Keratinocyte (primary cell): Measurements from ENCODE around the gene HYDIN. TPM values are rescaled to one million over a fixed set of nuclear protein-coding genes. Genes with fewer than 3 reads are reported as not detected.
A peak's percentile ranks its signal among the peaks of the same experiment; 100 is the strongest.

Experiments used
- DNase-seq: peaks from one replicate; pipeline ENCODE4 v3.0.0-alpha.2; 2011; ENCODE audit warnings: low read depth, missing footprints, low spot score
- FAIRE-seq: peaks from 2 replicates; lab custom pipeline; 2011; peaks lifted over from hg19 to GRCh38; lab: Jason Lieb, UNC
- H2AFZ ChIP-seq: 2 replicates; pipeline ENCODE4 v1.6.0; 2012; ENCODE audit warnings: low read length, control low read depth, inconsistent platforms; ENCODE audit not compliant: control insufficient read depth
- H3K27ac ChIP-seq: 2 replicates; pipeline ENCODE4 v1.5.1; 2011; ENCODE audit warnings: low read length; ENCODE audit not compliant: control insufficient read depth, insufficient read depth
- H3K27me3 ChIP-seq: 3 replicates; pipeline ENCODE4 v1.6.0; 2011; ENCODE audit warnings: low read length; ENCODE audit not compliant: control insufficient read depth, insufficient read depth; ENCODE audit errors: extremely low read depth
- H3K36me3 ChIP-seq, 2 experiments: 2 replicates in 1 of 2; 3 replicates in 1 of 2; pipeline ENCODE4 v1.5.1; 2011; ENCODE audit warnings: low read length in 2 of 2, mild to moderate bottlenecking in 1 of 2; ENCODE audit not compliant: control insufficient read depth in 2 of 2, insufficient read depth in 2 of 2; ENCODE audit errors: extremely low read depth in 1 of 2
- H3K4me1 ChIP-seq: 3 replicates; pipeline ENCODE4 v1.5.1; 2011; ENCODE audit warnings: low read length; ENCODE audit not compliant: control insufficient read depth, insufficient read depth; ENCODE audit errors: extremely low read depth
- H3K4me2 ChIP-seq: 3 replicates; pipeline ENCODE4 v1.6.0; 2011; ENCODE audit warnings: low read depth, low read length; ENCODE audit not compliant: control insufficient read depth, insufficient read depth; ENCODE audit errors: extremely low read depth
- H3K4me3 ChIP-seq, 3 experiments: fragments of 200-600 bp in 1 of 3; sonication (generic) in 1 of 3; 2 replicates in 2 of 3; 3 replicates in 1 of 3; pipeline ENCODE4 v1.5.1; 2011 to 2016; ENCODE audit warnings: low read length in 3 of 3, mild to moderate bottlenecking in 3 of 3, control low read depth in 2 of 3, inconsistent platforms in 1 of 3, low read depth in 1 of 3, mixed read lengths in 1 of 3, mixed run types in 1 of 3, moderate library complexity in 1 of 3; ENCODE audit not compliant: control insufficient read depth in 2 of 3, insufficient read depth in 2 of 3; ENCODE audit errors: extremely low read depth in 1 of 3
- H3K79me2 ChIP-seq: 2 replicates; pipeline ENCODE4 v1.6.0; 2012; ENCODE audit warnings: low read length; ENCODE audit not compliant: control insufficient read depth, insufficient read depth
- H3K9ac ChIP-seq: 3 replicates; pipeline ENCODE4 v1.6.0; 2011; ENCODE audit warnings: low read length; ENCODE audit not compliant: control insufficient read depth, insufficient read depth; ENCODE audit errors: extremely low read depth
- H3K9me1 ChIP-seq: 3 replicates; pipeline ENCODE4 v1.6.0; 2011; ENCODE audit warnings: low read length; ENCODE audit not compliant: control insufficient read depth, insufficient read depth; ENCODE audit errors: extremely low read depth
- H3K9me3 ChIP-seq: 2 replicates; pipeline ENCODE4 v1.5.1; 2012; ENCODE audit warnings: low read depth, low read length; ENCODE audit not compliant: control insufficient read depth
- H4K20me1 ChIP-seq: 3 replicates; pipeline ENCODE4 v1.6.0; 2011; ENCODE audit warnings: low read length; ENCODE audit not compliant: control insufficient read depth, insufficient read depth; ENCODE audit errors: extremely low read depth
- EZH2 ChIP-seq: IDR thresholded peaks from one replicate; pipeline ENCODE4 v1.6.1; 2012; ENCODE audit warnings: inconsistent platforms, mild to moderate bottlenecking, low read length, moderate library complexity
- dilution Hi-C: fragments of 300-500 bp; cut with MboI; formaldehyde crosslinking; loops from one replicate; pipeline ENCODE4 v1.7.0; 2020; ENCODE audit warnings: low sequenced_read_pairs; ENCODE audit not compliant: extremely low pct_ligation_motif_present
- polyA plus RNA-seq, 5 experiments: library from polyadenylated mRNA; depleted of rRNA in 3 of 5; stranded (reverse) in 3 of 5; stranded (forward) in 1 of 5; unstranded in 1 of 5; fragments of >200 nt; gene quantifications; 1 replicate in 1 of 5; 2 replicates in 3 of 5; 3 replicates in 1 of 5; pipeline versions ENCODE4 v1.2.1 to v1.2.3, GENCODE V29; 2011 to 2012; ENCODE audit warnings: missing spikeins in 2 of 5, low read depth in 1 of 5, low replicate concordance in 1 of 5
- TF ChIP-seq, protein P1 (sequence below), 3 experiments: IDR thresholded peaks in 1 of 3; conservative IDR thresholded peaks in 1 of 3; optimal IDR thresholded peaks in 1 of 3; 2 replicates in 2 of 3; 3 replicates in 1 of 3; pipeline versions ENCODE3 to v1.5.1; 2011; ENCODE audit warnings: low read length in 3 of 3, mild to moderate bottlenecking in 3 of 3, moderate library complexity in 2 of 3, control low read depth in 1 of 3, inconsistent platforms in 1 of 3; ENCODE audit not compliant: insufficient read depth in 2 of 3; ENCODE audit errors: extremely low read depth in 1 of 3

Gene HYDIN
- polyA plus RNA-seq, 1 donor (not counting 4 experiments of a cell fraction or from before 2014, with no cell fraction given) = 0.49 TPM

DNA sequence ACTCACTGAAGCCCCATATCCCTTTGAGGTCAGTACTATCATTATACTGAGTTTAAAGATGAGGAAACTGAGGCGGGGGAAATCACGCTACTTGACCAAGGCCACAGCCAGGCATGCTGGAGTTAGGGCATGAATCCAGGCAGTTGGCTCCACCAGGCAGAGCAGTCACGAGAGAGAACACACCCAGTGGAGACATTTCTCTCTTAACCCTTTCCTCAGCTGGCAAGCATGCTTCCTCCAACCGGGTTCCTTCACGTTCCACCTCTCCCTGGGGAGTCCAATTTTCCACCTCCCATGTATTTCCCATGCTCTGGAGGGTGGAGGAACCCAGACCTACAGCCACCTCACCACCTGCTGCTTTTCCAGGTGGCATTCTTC lies 462.3 kb downstream of the HYDIN start:
- Histone ChIP-seq H3K27ac (peak overlapping the region; percentile 57), H3K9ac (peak overlapping the region; percentile 6)

DNA sequence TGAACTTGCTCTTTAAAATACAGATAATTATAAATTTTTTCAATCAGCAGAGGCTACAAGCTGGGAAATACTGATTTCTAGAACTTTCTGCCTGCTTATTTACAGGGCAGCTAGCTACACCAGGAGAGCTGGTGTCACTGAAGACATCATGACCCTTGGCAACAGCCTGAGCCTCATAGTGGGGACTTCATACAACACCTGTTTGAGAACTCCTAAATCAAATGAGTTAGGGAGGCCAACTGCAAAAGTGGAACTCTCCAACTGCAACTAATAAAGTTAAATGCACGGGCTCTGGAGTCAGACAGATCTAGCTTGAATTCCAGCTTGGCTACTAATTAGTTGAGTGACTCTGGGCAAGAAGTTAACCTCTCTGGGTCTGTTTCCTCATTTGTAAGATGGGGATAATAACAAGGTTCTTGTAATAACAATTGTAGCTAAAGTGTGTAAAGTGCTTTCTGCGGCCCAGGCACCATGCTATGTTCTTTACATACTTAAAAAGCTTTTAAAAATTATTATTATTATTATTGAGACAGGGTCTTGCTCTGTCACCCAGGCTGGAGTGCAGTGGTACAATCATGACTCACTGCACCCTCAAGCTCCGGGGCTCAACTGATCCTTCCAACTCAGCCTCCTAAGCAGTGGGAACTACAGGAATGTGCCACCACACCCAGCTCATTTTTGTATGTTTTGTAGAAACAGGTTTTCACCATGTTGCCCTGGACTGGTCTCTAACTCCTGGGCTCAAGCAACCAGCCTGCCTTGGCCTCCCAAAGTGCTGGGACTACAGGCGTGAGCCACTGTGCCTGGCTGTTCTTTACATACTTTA lies 462.9 kb downstream of the HYDIN start:
- DNase-seq (no peak), FAIRE-seq (no peak)
- Histone ChIP-seq H3K9me1 (peaks cover 3% of the 10 kb centered on the region), H3K4me1 (peaks cover 24% of the 10 kb centered on the region), H3K4me3 (no peak overlapping the region), H3K9me3 (no peaks in the 10 kb centered on the region), H4K20me1 (no peaks in the 10 kb centered on the region), H3K27me3 (no peaks in the 10 kb centered on the region), H3K4me2 (peak overlapping the region; percentile 58), H2AFZ (no peak overlapping the region), H3K36me3 (peaks cover 7 to 14% of the 10 kb centered on the region in 2 experiments), H3K9ac (peak overlapping the region; percentile 6), H3K27ac (peak overlapping the region; percentile 57), H3K79me2 (no peaks in the 10 kb centered on the region)
- dilution Hi-C loops = no loop called here
- TF ChIP-seq, protein P1, sequence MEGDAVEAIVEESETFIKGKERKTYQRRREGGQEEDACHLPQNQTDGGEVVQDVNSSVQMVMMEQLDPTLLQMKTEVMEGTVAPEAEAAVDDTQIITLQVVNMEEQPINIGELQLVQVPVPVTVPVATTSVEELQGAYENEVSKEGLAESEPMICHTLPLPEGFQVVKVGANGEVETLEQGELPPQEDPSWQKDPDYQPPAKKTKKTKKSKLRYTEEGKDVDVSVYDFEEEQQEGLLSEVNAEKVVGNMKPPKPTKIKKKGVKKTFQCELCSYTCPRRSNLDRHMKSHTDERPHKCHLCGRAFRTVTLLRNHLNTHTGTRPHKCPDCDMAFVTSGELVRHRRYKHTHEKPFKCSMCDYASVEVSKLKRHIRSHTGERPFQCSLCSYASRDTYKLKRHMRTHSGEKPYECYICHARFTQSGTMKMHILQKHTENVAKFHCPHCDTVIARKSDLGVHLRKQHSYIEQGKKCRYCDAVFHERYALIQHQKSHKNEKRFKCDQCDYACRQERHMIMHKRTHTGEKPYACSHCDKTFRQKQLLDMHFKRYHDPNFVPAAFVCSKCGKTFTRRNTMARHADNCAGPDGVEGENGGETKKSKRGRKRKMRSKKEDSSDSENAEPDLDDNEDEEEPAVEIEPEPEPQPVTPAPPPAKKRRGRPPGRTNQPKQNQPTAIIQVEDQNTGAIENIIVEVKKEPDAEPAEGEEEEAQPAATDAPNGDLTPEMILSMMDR (optimal IDR thresholded peaks at IDR 0.05 in 1 of 3, IDR thresholded peaks at IDR 0.05 in 1 of 3, conservative IDR thresholded peaks at IDR 0.05 in 1 of 3; ENCODE audit: extremely low read depth in 1 of 3, insufficient read depth in 2 of 3, low read length in 3 of 3) = no peak
- no peak for TF ChIP-seq EZH2

More for the DNA sequence above, 462.3 kb downstream of the HYDIN start:
- dilution Hi-C loops = no loop called here
- H2AFZ ChIP-seq = no peak overlapping the region
- peaks cover 2 to 11% of the 10 kb centered on the region in 2 experiments for H3K36me3 ChIP-seq
- H3K27me3 ChIP-seq = no peaks in the 10 kb centered on the region
- peak; percentile 51 for FAIRE-seq
- H3K4me1 ChIP-seq = peaks cover 25% of the 10 kb centered on the region
- no peak for DNase-seq
- H3K9me3 ChIP-seq = no peaks in the 10 kb centered on the region
- no peaks in the 10 kb centered on the region for H3K79me2 ChIP-seq
- H3K4me2 ChIP-seq = peak overlapping the region; percentile 58
- TF ChIP-seq, protein P1 (optimal IDR thresholded peaks at IDR 0.05 in 1 of 3, IDR thresholded peaks at IDR 0.05 in 1 of 3, conservative IDR thresholded peaks at IDR 0.05 in 1 of 3; ENCODE audit: extremely low read depth in 1 of 3, insufficient read depth in 2 of 3, low read length in 3 of 3) = no peak
- no peak for TF ChIP-seq EZH2
- no peaks in the 10 kb centered on the region for H4K20me1 ChIP-seq
- H3K4me3 ChIP-seq = no peak overlapping the region
- H3K9me1 ChIP-seq = peaks cover 3% of the 10 kb centered on the region
